ENCODE data around the gene SCAMP1. TPM values are rescaled to one million over a fixed set of nuclear protein-coding genes. Genes with fewer than 3 reads are reported as not detected.
A peak's percentile ranks its signal among the peaks of the same experiment; 100 is the strongest.

Gene SCAMP1, protein sequence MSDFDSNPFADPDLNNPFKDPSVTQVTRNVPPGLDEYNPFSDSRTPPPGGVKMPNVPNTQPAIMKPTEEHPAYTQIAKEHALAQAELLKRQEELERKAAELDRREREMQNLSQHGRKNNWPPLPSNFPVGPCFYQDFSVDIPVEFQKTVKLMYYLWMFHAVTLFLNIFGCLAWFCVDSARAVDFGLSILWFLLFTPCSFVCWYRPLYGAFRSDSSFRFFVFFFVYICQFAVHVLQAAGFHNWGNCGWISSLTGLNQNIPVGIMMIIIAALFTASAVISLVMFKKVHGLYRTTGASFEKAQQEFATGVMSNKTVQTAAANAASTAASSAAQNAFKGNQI
- total RNA-seq, result 42.8 TPM
- long read RNA-seq, full-length matches to known transcripts, result 84 of 100 reads
- long read RNA-seq, partial matches to known transcripts, result 2 of 100 reads
- long read RNA-seq, other reads (novel, unspliced or antisense), result 14 of 100 reads

- H3K4me3 ChIP-seq, result peak within 1 kb of the TSS; percentile 98
- peaks cover 29% of the 10 kb centered on the region for H3K4me1 ChIP-seq
- peak within 1 kb of the TSS; percentile 95 for H3K27ac ChIP-seq
- no peaks in the 10 kb centered on the region for H3K27me3 ChIP-seq (ENCODE audit: low read depth)
- ATAC-seq, result peak; percentile 99
- peak; percentile 94 for DNase-seq
- no peaks in the 10 kb centered on the region for H3K9me3 ChIP-seq
- intact Hi-C loops (cut with DNase I), result no loop called here
- H3K36me3 ChIP-seq, result no peaks in the 10 kb centered on the region
- peak; percentile 63 for TF ChIP-seq CTCF (IDR thresholded peaks at IDR 0.05)
Observed at GRCh38 chr5:78359831-78360673, at the start of gene SCAMP1. SCAMP1 (plus strand) TSS chr5:78360617; CDS start chr5:78360672, 55 bp downstream.

DNA sequence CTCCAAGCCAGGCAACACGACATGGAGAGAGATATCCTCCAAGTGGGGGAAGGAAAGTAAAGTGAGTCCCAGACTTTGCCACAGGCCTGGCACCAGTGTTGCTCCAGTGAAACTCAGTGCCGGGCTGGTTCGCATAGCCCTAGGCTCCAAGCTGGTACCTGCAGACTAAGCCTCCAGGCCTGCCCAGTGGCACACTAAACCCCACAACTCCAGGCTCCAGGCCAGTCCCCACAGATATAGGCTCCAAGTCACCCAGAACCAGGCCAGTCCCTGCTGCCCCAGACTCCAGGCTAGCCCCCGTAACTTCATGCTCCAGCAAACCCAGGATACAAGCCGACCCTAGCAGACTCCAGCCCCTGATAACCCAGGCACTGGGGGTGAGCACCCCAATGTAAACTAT lies 42.9 kb upstream of the SCAMP1 start:
- no peaks in the 10 kb centered on the region for H3K27me3 ChIP-seq (ENCODE audit: low read depth)
- H3K4me1 ChIP-seq, result no peaks in the 10 kb centered on the region
- H3K36me3 ChIP-seq, result no peaks in the 10 kb centered on the region
- no peak for TF ChIP-seq CTCF (IDR thresholded peaks at IDR 0.05)
- no peaks in the 10 kb centered on the region for H3K9me3 ChIP-seq
- DNase-seq, result no peak
- no peak overlapping the region for H3K4me3 ChIP-seq
- intact Hi-C loops (cut with DNase I), result no loop called here
- ATAC-seq, result no peak
- no peak overlapping the region for H3K27ac ChIP-seq

- Histone ChIP-seq H3K27me3 (ENCODE audit: low read depth) (no peaks in the 10 kb centered on the region), H3K9me3 (no peaks in the 10 kb centered on the region), H3K4me1 (no peaks in the 10 kb centered on the region), H3K36me3 (no peaks in the 10 kb centered on the region), H3K4me3 (no peak overlapping the region), H3K27ac (no peak overlapping the region)
- intact Hi-C loops (cut with DNase I), result no loop called here
- DNase-seq (no peak), ATAC-seq (no peak)
- no peak for TF ChIP-seq CTCF (IDR thresholded peaks at IDR 0.05)
Observed at GRCh38 chr5:78318337-78318736, 42.1 kb upstream of the SCAMP1 start.

DNA sequence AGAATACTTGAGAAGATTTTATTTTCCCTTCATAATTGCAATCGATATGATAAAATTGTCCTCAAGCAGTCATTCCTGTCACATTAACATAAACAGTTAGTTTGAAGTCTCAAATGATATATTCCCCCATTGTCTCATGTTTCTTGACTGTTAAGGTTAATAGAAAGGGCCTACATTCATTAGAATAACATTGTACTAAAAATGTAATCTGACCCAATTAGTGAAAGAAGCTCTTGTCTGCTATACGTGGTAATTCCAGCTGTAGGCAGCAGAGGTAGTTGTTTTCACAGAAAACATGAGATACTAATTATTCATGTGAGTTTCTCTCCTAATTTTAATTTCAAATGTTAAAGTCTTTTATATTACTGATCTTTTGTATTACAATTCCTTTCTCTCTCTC lies 40.0 kb upstream of the SCAMP1 start:
- H3K36me3 ChIP-seq, result no peaks in the 10 kb centered on the region
- DNase-seq, result no peak
- no peaks in the 10 kb centered on the region for H3K27me3 ChIP-seq (ENCODE audit: low read depth)
- H3K4me3 ChIP-seq, result no peak overlapping the region
- H3K9me3 ChIP-seq, result no peaks in the 10 kb centered on the region
- peak; percentile 59 for TF ChIP-seq CTCF (IDR thresholded peaks at IDR 0.05)
- intact Hi-C loops (cut with DNase I), result no loop called here
- no peak overlapping the region for H3K27ac ChIP-seq
- ATAC-seq, result no peak
- no peaks in the 10 kb centered on the region for H3K4me1 ChIP-seq

GRCh38 chr5:78323241-78323640 lies 37.2 kb upstream of the SCAMP1 start:
- DNase-seq (no peak), ATAC-seq (no peak)
- Histone ChIP-seq H3K4me3 (no peak overlapping the region), H3K27me3 (ENCODE audit: low read depth) (no peaks in the 10 kb centered on the region), H3K9me3 (no peaks in the 10 kb centered on the region), H3K36me3 (no peaks in the 10 kb centered on the region), H3K4me1 (no peaks in the 10 kb centered on the region), H3K27ac (no peak overlapping the region)
- intact Hi-C loops (cut with DNase I), result no loop called here
- no peak for TF ChIP-seq CTCF (IDR thresholded peaks at IDR 0.05)

Data from lower lobe of right lung (tissue), 2 donors.